K562 treated with DMSO at 1 percent for 48 hours (cell line): ENCODE measurements around the gene CCDC186. TPM values are rescaled to one million over a fixed set of nuclear protein-coding genes. Genes with fewer than 3 reads are reported as not detected.

Experiments used
- total RNA-seq: library from RNA; unstranded; fragments of 300-600 nt; gene quantifications from 2 replicates; pipeline ENCODE4 v1.2.3, GENCODE V29; 2022; ENCODE audit warnings: low replicate concordance; ENCODE audit errors: extremely low read depth

CCDC186 gene
- total RNA-seq: not detected in 2 replicates

DNA sequence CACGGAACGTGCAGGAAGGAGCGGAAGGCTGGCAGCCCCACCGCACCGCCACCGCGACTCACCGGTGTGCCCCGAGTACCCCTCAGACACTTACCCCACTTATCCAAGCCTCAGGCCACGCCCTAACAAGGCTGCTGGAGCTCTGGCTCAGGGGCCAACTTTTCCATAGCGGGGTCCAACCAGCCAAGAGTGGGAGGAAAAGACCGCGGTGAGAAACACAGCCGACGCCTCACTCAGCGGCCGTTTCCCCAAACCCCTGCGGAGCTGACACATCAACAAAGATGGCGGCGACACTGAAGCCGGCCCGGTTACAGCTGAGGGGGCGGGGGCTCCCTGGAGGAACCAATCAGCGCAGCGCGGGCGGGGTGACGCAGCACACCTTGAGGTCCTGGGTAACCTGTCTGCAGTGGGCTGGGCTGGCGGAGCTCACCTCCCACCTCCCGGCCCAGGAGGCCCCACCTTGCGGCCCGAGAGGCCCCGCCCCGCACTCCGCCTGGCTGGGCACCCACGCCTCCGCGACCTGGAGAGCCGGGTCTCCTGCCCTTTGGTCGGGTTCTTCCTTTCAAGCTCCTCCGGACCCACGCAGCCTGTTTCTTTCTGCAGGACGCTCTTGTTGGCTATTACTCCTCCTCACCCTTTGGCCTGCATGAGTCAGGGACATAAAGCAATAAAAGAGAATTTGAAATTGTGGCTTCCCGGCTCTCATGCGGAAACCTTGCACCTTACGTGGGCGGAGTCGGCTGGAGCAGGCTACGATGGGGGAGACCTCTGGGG, at the start of gene CCDC186:
TSS of gene CCDC186 (minus strand) at position 283 of the 774 bp plus-strand sequence. CDS start 10,935 bp downstream, outside the sequence.

GRCh38 chr10:114179148-114179547, 5.1 kb upstream of the CCDC186 start, which contains the start of gene TDRD1:
Gene TDRD1 (plus strand): TSS chr10:114179353. CDS start chr10:114187832, 8,479 bp downstream.

Other genes with a start within 250 kb of the CCDC186 start
- not detected in 2 replicates for gene ADRB1, start 130.3 kb downstream of the CCDC186 start, total RNA-seq
- not detected in 2 replicates for gene TDRD1, start 5.2 kb upstream of the CCDC186 start, total RNA-seq
- not detected in 2 replicates for gene VWA2, start 65.1 kb upstream of the CCDC186 start, total RNA-seq
- not detected in 2 replicates for gene AFAP1L2, start 230.3 kb upstream of the CCDC186 start, total RNA-seq